SK-N-SH (cell line): ENCODE data around the gene ANK3. TPM values are rescaled to one million over a fixed set of nuclear protein-coding genes. Genes with fewer than 3 reads are reported as not detected.

ENCODE experiments used
- CTCF ChIA-PET: fragments of 300-600, 350-600 bp; formaldehyde crosslinking; extraction: SDS; loops from one replicate; lab custom pipeline; 2021; lab: Yijun Ruan, JAX
- POLR2A ChIA-PET: fragments of 350-600 bp; sonication (Branson Sonifier 250); formaldehyde crosslinking; extraction: SDS; loops from one replicate; lab custom pipeline; 2020; ENCODE audit warnings: antibody characterized with exemption, inconsistent platforms; lab: Yijun Ruan, JAX
- DNase-seq: peaks from one replicate; pipeline ENCODE4 v3.0.0; 2012
- H2AFZ ChIP-seq: fragments of 200-600 bp; sonication (generic); 2 replicates; pipeline ENCODE4 v1.8.1; 2016; ENCODE audit warnings: antibody characterized with exemption, mild to moderate bottlenecking, low read depth
- H3F3A ChIP-seq: fragments of 200-600 bp; sonication (generic); replicated peaks from 2 replicates; pipeline ENCODE3; 2016; ENCODE audit warnings: antibody characterized with exemption, mild to moderate bottlenecking; ENCODE audit not compliant: insufficient read depth
- H3K27ac ChIP-seq, 2 experiments: fragments of 200-500 bp in 1 of 2; fragments of 200-600 bp in 1 of 2; sonication (Bioruptor generic) in 1 of 2; sonication (generic), shearing (Covaris generic) in 1 of 2; 2 replicates each; pipeline versions ENCODE4 v1.5.1 to v1.6.1; 2014 to 2016; ENCODE audit warnings: low read depth in 2 of 2, inconsistent platforms in 1 of 2, low read length in 1 of 2, mild to moderate bottlenecking in 1 of 2, mixed read lengths in 1 of 2
- H3K27me3 ChIP-seq: fragments of 200-600 bp; sonication (generic), shearing (Covaris generic); 2 replicates; pipeline ENCODE4 v1.6.1; 2016; ENCODE audit warnings: mixed run types; ENCODE audit not compliant: insufficient read depth
- H3K36me3 ChIP-seq, 2 experiments: fragments of 200-500 bp in 1 of 2; fragments of 200-600 bp in 1 of 2; sonication (Bioruptor generic) in 1 of 2; sonication (generic) in 1 of 2; replicated peaks in 1 of 2; 2 replicates each; pipeline versions ENCODE3 to v1.5.1; 2014 to 2016; ENCODE audit warnings: low read length in 1 of 2, mild to moderate bottlenecking in 1 of 2; ENCODE audit not compliant: insufficient read depth in 2 of 2, control insufficient read depth in 1 of 2
- H3K4me1 ChIP-seq, 2 experiments: fragments of 200-500 bp in 1 of 2; fragments of 200-600 bp in 1 of 2; sonication (Bioruptor generic) in 1 of 2; sonication (generic), shearing (Covaris generic) in 1 of 2; 2 replicates each; pipeline versions ENCODE4 v1.5.1 to v1.6.1; 2014 to 2016; ENCODE audit warnings: low read depth in 1 of 2, low read length in 1 of 2, mixed run types in 1 of 2; ENCODE audit not compliant: insufficient read depth in 2 of 2, control insufficient read depth in 1 of 2
- H3K4me2 ChIP-seq: fragments of 200-600 bp; sonication (generic), shearing (Covaris generic); 2 replicates; pipeline ENCODE4 v1.6.1; 2017; ENCODE audit warnings: mixed run types
- H3K4me3 ChIP-seq, 2 experiments: fragments of 200-500 bp in 1 of 2; fragments of 200-600 bp in 1 of 2; sonication (Bioruptor generic) in 1 of 2; sonication (generic), shearing (Covaris generic) in 1 of 2; 2 replicates each; pipeline versions ENCODE4 v1.5.1 to v1.8.1; 2014 to 2016; ENCODE audit warnings: low read depth in 2 of 2, inconsistent platforms in 1 of 2, low read length in 1 of 2, mild to moderate bottlenecking in 1 of 2, mixed read lengths in 1 of 2, moderate library complexity in 1 of 2
- H3K79me2 ChIP-seq: fragments of 200-600 bp; sonication (generic); 2 replicates; pipeline ENCODE4 v1.8.1; 2017; ENCODE audit warnings: mild to moderate bottlenecking; ENCODE audit not compliant: insufficient read depth
- H3K9ac ChIP-seq: fragments of 200-600 bp; sonication (generic); 2 replicates; pipeline ENCODE4 v1.6.1; 2017; ENCODE audit warnings: mixed run types
- H3K9me2 ChIP-seq: fragments of 200-600 bp; sonication (generic); 2 replicates; pipeline ENCODE4 v1.6.1; 2017; ENCODE audit warnings: mixed run types
- H3K9me3 ChIP-seq: fragments of 200-600 bp; sonication (generic); 2 replicates; pipeline ENCODE4 v1.6.1; 2017; ENCODE audit warnings: mixed run types, mild to moderate bottlenecking, moderate library complexity
- H4K20me1 ChIP-seq: fragments of 200-600 bp; sonication (generic); 2 replicates; pipeline ENCODE4 v1.6.1; 2017; ENCODE audit warnings: mild to moderate bottlenecking, mixed run types; ENCODE audit not compliant: insufficient read depth
- EP300 ChIP-seq, 2 experiments: IDR thresholded peaks; 2 replicates each; pipeline versions ENCODE4 v1.4.0 to v1.6.1; 2012; ENCODE audit warnings: borderline replicate concordance in 1 of 2, low read depth in 1 of 2, low read length in 1 of 2
- EZH2phosphoT487 ChIP-seq: fragments of 200-600 bp; sonication (generic); IDR thresholded peaks from 2 replicates; pipeline ENCODE4 v1.6.1; 2017; ENCODE audit warnings: low read depth, mixed run types, mild to moderate bottlenecking, antibody characterized with exemption, moderate library complexity, borderline replicate concordance
- FOSL2 ChIP-seq: IDR thresholded peaks from 2 replicates; pipeline ENCODE4 v1.4.0; 2012; ENCODE audit warnings: low read depth, mild to moderate bottlenecking, moderate library complexity, borderline replicate concordance
- MXI1 ChIP-seq: IDR thresholded peaks from 2 replicates; pipeline ENCODE4 v1.6.1; 2012; ENCODE audit warnings: mild to moderate bottlenecking, low read depth, low read length, improper control_type of control experiment
- RAD21 ChIP-seq: IDR thresholded peaks from 2 replicates; pipeline ENCODE4 v1.6.1; 2012; ENCODE audit warnings: mild to moderate bottlenecking, low read length
- RFX5 ChIP-seq: IDR thresholded peaks from 2 replicates; pipeline ENCODE4 v1.6.1; 2012; ENCODE audit warnings: mild to moderate bottlenecking, improper control_type of control experiment, low read length
- SIN3A ChIP-seq: IDR thresholded peaks from 2 replicates; pipeline ENCODE4 v1.6.1; 2012; ENCODE audit warnings: low read depth, mild to moderate bottlenecking, low read length, moderate library complexity, borderline replicate concordance
- TCF12 ChIP-seq: IDR thresholded peaks from 2 replicates; pipeline ENCODE4 v1.4.0; 2012
- YY1 ChIP-seq: IDR thresholded peaks from 2 replicates; pipeline ENCODE4 v1.4.0; 2012; ENCODE audit warnings: low read depth, mild to moderate bottlenecking
- WGBS: methylation state at CpG from one replicate; pipeline ENCODE4 v1.1.6; 2017; ENCODE audit warnings: low lambda C conversion rate; 5-methylcytosine and 5-hydroxymethylcytosine counted together
- polyA plus RNA-seq, 3 experiments: library from polyadenylated mRNA; depleted of rRNA; stranded (reverse); fragments of >200 nt; gene quantifications; 2 replicates each; pipeline ENCODE4 v1.2.3, GENCODE V29; 2012
- TF ChIP-seq, protein P1 (sequence below): fragments of 200-600 bp; sonication (generic); IDR thresholded peaks from 2 replicates; pipeline ENCODE4 v1.6.1; 2017; ENCODE audit warnings: antibody characterized with exemption, mild to moderate bottlenecking, moderate library complexity
- TF ChIP-seq, protein P2 (sequence below): IDR thresholded peaks from 2 replicates; pipeline ENCODE4 v1.4.0; 2012; ENCODE audit warnings: low read depth, borderline replicate concordance

ANK3 gene
- polyA plus RNA-seq, 1 of the 3 experiments (the other 2 are of a cell fraction): 10.0 TPM

DNA sequence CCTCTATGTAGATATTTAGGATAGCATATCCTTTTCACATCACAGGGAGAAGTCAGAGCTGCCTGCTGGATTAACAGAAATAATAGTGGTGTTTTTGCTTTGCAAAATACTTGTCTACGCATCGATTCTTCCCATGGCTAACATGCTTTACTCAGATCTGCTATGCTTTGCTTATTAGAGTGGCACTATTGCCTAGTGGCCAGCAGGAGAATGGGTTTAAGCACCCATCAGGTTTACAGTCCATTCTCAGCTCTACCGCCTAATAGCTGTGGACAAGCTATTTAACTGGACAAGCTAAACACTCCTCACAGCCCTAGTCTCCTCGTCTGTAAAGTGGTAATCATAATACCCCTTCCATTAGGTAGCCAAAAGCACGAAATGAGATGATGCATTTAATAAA is 265.1 kb downstream of the ANK3 start:
- H3K36me3 ChIP-seq: peaks cover 0 to 6% of the 10 kb centered on the region in 2 experiments
- H3F3A ChIP-seq: peaks cover 17% of the 10 kb centered on the region
- peak overlapping the region in 1 of 2 experiments; percentile 95; a peak in 2 of 4 replicates for H3K27ac ChIP-seq
- H2AFZ ChIP-seq: no peak overlapping the region
- H3K27me3 ChIP-seq: no peaks in the 10 kb centered on the region
- WGBS: 97% methylated on average over 5 of the region's 5 CpGs
- ChIA-PET POLR2A (no interaction called here), CTCF (interaction anchor here (1.6 kb wide), 2 partner anchors 9 to 20 kb away, joined by 3 to 4 read pairs; no protein-coding TSS in a partner anchor)
- no peaks in the 10 kb centered on the region for H3K79me2 ChIP-seq
- DNase-seq: no peak
- H4K20me1 ChIP-seq: no peaks in the 10 kb centered on the region
- H3K4me2 ChIP-seq: no peak overlapping the region
- no peak overlapping the region for H3K9ac ChIP-seq
- no peaks in the 10 kb centered on the region for H3K9me3 ChIP-seq
- no peak overlapping the region for H3K4me3 ChIP-seq
- no peaks in the 10 kb centered on the region for H3K9me2 ChIP-seq
- H3K4me1 ChIP-seq: peaks cover 0 to 9% of the 10 kb centered on the region in 2 experiments; a peak in 1 of 4 replicates
- TF ChIP-seq YY1 (no peak), SIN3A (no peak)
- TF ChIP-seq, protein P1, sequence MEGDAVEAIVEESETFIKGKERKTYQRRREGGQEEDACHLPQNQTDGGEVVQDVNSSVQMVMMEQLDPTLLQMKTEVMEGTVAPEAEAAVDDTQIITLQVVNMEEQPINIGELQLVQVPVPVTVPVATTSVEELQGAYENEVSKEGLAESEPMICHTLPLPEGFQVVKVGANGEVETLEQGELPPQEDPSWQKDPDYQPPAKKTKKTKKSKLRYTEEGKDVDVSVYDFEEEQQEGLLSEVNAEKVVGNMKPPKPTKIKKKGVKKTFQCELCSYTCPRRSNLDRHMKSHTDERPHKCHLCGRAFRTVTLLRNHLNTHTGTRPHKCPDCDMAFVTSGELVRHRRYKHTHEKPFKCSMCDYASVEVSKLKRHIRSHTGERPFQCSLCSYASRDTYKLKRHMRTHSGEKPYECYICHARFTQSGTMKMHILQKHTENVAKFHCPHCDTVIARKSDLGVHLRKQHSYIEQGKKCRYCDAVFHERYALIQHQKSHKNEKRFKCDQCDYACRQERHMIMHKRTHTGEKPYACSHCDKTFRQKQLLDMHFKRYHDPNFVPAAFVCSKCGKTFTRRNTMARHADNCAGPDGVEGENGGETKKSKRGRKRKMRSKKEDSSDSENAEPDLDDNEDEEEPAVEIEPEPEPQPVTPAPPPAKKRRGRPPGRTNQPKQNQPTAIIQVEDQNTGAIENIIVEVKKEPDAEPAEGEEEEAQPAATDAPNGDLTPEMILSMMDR: no peak

DNA sequence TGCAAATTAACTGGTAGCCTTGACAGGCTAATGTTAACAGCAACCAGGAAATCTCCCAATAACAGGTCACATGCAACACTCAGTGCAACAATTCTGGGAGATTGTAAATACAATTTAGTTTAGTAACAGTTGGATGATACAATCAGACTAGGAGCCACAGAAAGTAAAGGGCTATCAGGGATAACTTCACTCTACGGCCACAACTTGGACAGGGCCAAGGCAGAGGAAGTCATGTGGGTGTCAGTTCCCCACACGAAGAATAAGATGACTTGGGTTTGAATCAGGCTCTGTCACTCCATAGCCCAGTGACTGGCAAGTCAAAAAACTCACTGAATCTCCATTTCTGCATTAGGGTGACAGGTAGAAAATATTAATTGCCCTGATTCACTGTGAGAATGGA is 266.0 kb downstream of the ANK3 start:
- Histone ChIP-seq H2AFZ (0 out of 2 replicates have a peak overlapping the region, but pooled peaks have one; percentile 6), H3K9me3 (no peaks in the 10 kb centered on the region), H3K4me3 (no peak overlapping the region), H3K36me3 (peaks cover 0 to 11% of the 10 kb centered on the region in 2 experiments), H3K79me2 (no peaks in the 10 kb centered on the region), H3K4me1 (peaks cover 0 to 9% of the 10 kb centered on the region in 2 experiments; a peak in 1 of 4 replicates), H3K4me2 (peak overlapping the region; percentile 29), H3K9me2 (no peaks in the 10 kb centered on the region), H3K27me3 (no peaks in the 10 kb centered on the region), H4K20me1 (no peaks in the 10 kb centered on the region), H3K27ac (peak overlapping the region; percentile 29 to 95; a peak in 3 of 4 replicates), H3F3A (peaks cover 17% of the 10 kb centered on the region), H3K9ac (peak overlapping the region; percentile 4; the same call in 1 of the 2 replicates)
- TF ChIP-seq, protein P1: no peak
- TF ChIP-seq EZH2phosphoT487 (no peak), YY1 (no peak), EP300 (IDR thresholded peaks at IDR 0.05; ENCODE audit: borderline replicate concordance in 1 of 2, low read depth in 1 of 2, low read length in 1 of 2) (no peak), RFX5 (no peak), TCF12 (no peak), FOSL2 (no peak), MXI1 (no peak), RAD21 (no peak)
- TF ChIP-seq, protein P2, sequence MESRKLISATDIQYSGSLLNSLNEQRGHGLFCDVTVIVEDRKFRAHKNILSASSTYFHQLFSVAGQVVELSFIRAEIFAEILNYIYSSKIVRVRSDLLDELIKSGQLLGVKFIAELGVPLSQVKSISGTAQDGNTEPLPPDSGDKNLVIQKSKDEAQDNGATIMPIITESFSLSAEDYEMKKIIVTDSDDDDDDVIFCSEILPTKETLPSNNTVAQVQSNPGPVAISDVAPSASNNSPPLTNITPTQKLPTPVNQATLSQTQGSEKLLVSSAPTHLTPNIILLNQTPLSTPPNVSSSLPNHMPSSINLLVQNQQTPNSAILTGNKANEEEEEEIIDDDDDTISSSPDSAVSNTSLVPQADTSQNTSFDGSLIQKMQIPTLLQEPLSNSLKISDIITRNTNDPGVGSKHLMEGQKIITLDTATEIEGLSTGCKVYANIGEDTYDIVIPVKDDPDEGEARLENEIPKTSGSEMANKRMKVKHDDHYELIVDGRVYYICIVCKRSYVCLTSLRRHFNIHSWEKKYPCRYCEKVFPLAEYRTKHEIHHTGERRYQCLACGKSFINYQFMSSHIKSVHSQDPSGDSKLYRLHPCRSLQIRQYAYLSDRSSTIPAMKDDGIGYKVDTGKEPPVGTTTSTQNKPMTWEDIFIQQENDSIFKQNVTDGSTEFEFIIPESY: no peak
- DNase-seq: no peak
- whole genome bisulfite sequencing: 29% methylated on average over 2 of the region's 2 CpGs
- POLR2A ChIA-PET: no interaction called here
- CTCF ChIA-PET: interaction anchor here (1.6 kb wide), 2 partner anchors 8 to 20 kb away, joined by 3 to 4 read pairs; no protein-coding TSS in a partner anchor
